Muscle of leg (tissue), 11 donors: Measurements from ENCODE around the gene MEX3A. TPM values are rescaled to one million over a fixed set of nuclear protein-coding genes. Genes with fewer than 3 reads are reported as not detected.

Experiments used
- DNase-seq: peaks from one replicate; pipeline ENCODE4 v3.0.0; 2013
- H3K27ac ChIP-seq: one replicate; pipeline ENCODE4 v1.5.1; 2013; ENCODE audit warnings: mild to moderate bottlenecking, low read length, control low read depth
- H3K27me3 ChIP-seq: one replicate; pipeline ENCODE4 v1.6.1; 2013; ENCODE audit warnings: low read length; ENCODE audit not compliant: control insufficient read depth, insufficient read depth
- H3K36me3 ChIP-seq: one replicate; pipeline ENCODE4 v1.6.1; 2013; ENCODE audit warnings: low read length; ENCODE audit not compliant: control insufficient read depth, insufficient read depth
- H3K4me1 ChIP-seq: one replicate; pipeline ENCODE4 v1.6.1; 2013; ENCODE audit warnings: low read length; ENCODE audit not compliant: control insufficient read depth, insufficient read depth
- H3K4me3 ChIP-seq: one replicate; pipeline ENCODE4 v1.5.1; 2013; ENCODE audit warnings: low read length, control low read depth
- H3K9me3 ChIP-seq: replicated peaks from 2 replicates; pipeline ENCODE4 v1.6.1; 2013; ENCODE audit warnings: low read depth, low read length; ENCODE audit not compliant: control insufficient read depth
- WGBS: methylation state at CpG from one replicate; pipeline ENCODE4 v1.1.5; 2013; ENCODE audit warnings: missing lambda C conversion rate; ENCODE audit not compliant: insufficient coverage; 5-methylcytosine and 5-hydroxymethylcytosine counted together
- polyA plus RNA-seq, 8 donors: library from polyadenylated mRNA; unstranded; fragments of 120-200 nt; gene quantifications; one replicate each; pipeline versions ENCODE4 v1.2.1 to v1.2.3, GENCODE V29; 2013; ENCODE audit warnings: inconsistent platforms in 1 of 8, low replicate concordance in 1 of 8; ENCODE audit not compliant: insufficient read length in 8 of 8, insufficient read depth in 1 of 8
- total RNA-seq: library from RNA; stranded (reverse); fragments of 120-200 nt; gene quantifications from one replicate; pipeline ENCODE4 v1.2.4, GENCODE V29; 2013

The MEX3A gene
- total and polyA plus RNA-seq, 9 donors, result 9.4 to 32.4 (median 25.5) TPM

DNA sequence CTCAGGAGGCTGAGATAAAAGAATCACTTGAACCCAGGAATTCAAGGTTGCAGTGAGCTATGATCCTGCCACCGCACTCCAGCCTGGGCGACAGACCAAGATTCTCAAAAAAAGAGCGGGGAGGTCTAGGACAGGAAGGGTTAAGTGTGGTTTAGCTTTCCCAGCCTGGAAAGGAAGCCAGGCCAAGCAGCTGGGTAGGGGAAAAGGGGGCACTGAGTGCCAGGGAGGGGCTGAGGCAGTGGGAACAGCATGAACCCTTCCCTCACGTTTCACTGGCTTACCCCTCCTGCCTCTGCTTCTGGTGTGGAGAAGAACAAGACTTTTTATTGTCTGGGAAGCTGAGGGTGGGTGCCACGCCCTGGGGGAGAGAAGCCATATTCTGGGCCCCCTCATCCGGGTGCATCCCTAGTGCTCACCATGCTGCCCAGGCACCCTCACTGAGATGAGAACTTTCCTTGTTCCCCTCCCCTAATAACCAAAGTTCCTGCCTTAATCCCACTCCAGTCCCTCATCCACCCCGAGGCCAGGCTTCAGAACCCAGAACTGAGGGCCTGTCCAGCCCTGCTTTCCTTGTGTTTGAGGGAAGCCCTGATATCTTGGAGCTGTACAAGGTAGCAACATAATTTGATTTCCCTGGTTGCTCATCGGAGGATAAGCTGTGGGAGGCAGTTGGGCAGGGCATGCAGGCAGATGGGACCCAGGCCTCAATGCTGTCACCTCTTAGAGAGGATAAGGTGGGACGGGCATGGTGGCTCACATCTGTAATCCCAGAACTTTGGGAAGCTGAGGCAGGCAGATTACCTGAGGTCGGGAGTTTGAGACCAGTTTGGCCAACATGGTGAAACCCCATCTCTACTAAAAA, 30.2 kb upstream of the MEX3A start:
- Histone ChIP-seq H3K27ac (peak overlapping the region; percentile 98), H3K4me3 (no peak overlapping the region), H3K4me1 (peaks cover 50% of the 10 kb centered on the region), H3K36me3 (peaks cover 4% of the 10 kb centered on the region), H3K9me3 (no peaks in the 10 kb centered on the region), H3K27me3 (no peaks in the 10 kb centered on the region)
- WGBS, result 70% methylated on average over 4 of the region's 10 CpGs
- peak; percentile 71 for DNase-seq

DNA sequence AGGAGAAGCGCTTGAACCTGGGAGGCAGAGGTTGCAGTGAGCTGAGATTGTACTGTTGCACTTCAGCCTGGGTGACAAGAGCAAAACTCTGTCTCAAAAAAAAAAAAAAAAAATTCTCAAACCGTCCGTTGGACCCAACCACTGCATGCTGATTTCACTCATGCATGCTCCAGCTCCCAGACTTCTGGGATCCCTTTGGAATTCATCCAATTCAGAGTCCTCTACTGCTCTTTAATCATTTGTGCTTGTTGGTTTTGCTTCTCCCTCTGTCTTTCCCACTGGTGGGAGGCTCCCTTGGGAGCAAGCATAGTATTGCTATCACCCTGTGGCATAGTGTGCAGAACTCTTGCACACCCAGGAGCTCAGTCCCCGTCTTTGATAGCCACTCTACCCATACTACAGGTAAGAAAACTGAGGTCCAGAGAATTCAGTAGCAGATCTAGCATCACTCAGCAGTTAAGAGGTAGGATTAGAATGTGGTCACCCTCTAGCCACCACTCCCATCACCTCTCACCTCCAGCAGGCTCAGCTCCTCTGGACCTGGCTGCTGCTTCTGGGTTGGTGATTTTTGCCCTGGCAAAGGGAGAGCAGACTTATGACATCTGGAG, 29.2 kb upstream of the MEX3A start:
- peak overlapping the region; percentile 98 for H3K27ac ChIP-seq
- no peaks in the 10 kb centered on the region for H3K27me3 ChIP-seq
- no peak for DNase-seq

DNA sequence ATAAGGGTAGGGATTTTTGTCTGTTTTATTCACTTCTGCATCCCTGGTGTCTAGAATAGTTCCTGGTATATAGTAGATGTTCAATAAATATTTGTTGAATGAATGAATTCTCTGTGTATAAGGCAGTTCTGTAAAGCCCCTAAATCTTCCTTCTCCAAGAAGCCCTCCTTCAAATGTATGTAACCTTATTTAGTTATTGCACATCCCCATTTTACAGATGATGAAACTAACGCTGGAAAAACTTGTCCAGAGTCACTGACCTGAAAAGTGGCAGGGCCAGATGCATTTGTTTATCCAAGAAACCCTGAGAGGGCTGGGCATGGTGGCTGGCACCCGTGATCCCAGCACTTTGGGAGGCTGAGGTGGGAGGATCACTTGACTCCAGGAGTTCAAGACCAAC, 28.0 kb upstream of the MEX3A start:
- H3K36me3 ChIP-seq, result no peaks in the 10 kb centered on the region
- H3K27me3 ChIP-seq, result no peaks in the 10 kb centered on the region
- no peaks in the 10 kb centered on the region for H3K9me3 ChIP-seq
- H3K4me1 ChIP-seq, result peaks cover 59% of the 10 kb centered on the region
- H3K27ac ChIP-seq, result no peak overlapping the region
- no peak overlapping the region for H3K4me3 ChIP-seq
- DNase-seq, result no peak
- WGBS, result 80% methylated on average over 1 of the region's 2 CpGs

More for the DNA sequence above, 29.2 kb upstream of the MEX3A start:
- WGBS, result 21% methylated on average over 2 of the region's 4 CpGs
- Histone ChIP-seq H3K36me3 (peaks cover 3% of the 10 kb centered on the region), H3K9me3 (no peaks in the 10 kb centered on the region), H3K4me1 (peaks cover 50% of the 10 kb centered on the region), H3K4me3 (no peak overlapping the region)

DNA sequence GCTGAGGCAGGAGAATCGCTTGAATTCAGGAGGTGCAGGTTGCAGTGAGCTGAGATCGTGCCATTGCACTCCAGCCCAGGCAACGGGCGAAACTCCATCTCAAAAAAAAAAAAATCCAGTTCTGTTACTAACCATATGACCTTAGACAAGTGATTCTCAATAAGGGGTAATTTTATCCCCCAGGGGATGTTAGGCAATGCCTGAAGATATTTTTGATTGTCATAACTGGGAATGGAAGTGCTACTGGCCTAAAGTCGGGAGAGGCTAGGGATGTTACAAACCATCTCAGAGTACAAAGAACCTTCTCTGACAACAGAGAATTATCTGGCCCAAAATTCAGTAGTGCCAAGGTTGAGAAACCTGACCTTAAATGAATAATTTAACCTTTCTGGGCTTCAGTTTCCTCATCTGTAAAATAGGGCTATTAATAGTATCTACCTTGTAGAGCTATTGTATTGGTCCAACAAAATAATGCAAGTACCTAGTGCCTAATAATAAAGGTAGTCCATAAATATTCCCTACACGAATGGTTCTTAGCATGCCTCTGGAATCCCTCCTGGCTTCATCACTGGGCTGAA, 26.5 kb upstream of the MEX3A start:
- Histone ChIP-seq H3K9me3 (no peaks in the 10 kb centered on the region), H3K27me3 (no peaks in the 10 kb centered on the region), H3K36me3 (no peaks in the 10 kb centered on the region), H3K27ac (no peak overlapping the region), H3K4me1 (peaks cover 67% of the 10 kb centered on the region), H3K4me3 (no peak overlapping the region)
- WGBS, result 100% methylated on average over 1 of the region's 6 CpGs
- no peak for DNase-seq

DNA sequence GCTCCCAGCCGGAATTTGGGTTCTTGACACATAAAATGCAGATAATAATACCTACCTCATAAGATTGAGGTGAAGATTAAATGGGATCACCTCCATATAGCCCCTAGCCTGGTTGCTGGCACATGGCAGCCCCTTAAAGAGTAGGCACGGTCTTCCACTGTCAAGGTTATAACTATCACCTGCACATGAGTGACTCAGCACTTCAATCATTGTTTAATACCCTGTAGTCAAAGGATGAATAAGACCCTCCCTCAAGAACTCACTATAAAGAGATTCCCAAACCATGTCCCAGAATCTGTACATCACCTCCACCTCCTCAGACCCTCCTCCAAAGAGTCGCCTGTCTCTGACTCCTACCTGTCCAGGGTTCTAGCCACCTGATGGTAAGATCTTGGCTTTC, 25.8 kb upstream of the MEX3A start:
- WGBS, result 83% methylated on average over 2 of the region's 3 CpGs
- H3K9me3 ChIP-seq, result no peaks in the 10 kb centered on the region
- DNase-seq, result no peak
- H3K27me3 ChIP-seq, result no peaks in the 10 kb centered on the region
- no peaks in the 10 kb centered on the region for H3K36me3 ChIP-seq
- H3K4me3 ChIP-seq, result no peak overlapping the region
- peaks cover 67% of the 10 kb centered on the region for H3K4me1 ChIP-seq
- H3K27ac ChIP-seq, result no peak overlapping the region

DNA sequence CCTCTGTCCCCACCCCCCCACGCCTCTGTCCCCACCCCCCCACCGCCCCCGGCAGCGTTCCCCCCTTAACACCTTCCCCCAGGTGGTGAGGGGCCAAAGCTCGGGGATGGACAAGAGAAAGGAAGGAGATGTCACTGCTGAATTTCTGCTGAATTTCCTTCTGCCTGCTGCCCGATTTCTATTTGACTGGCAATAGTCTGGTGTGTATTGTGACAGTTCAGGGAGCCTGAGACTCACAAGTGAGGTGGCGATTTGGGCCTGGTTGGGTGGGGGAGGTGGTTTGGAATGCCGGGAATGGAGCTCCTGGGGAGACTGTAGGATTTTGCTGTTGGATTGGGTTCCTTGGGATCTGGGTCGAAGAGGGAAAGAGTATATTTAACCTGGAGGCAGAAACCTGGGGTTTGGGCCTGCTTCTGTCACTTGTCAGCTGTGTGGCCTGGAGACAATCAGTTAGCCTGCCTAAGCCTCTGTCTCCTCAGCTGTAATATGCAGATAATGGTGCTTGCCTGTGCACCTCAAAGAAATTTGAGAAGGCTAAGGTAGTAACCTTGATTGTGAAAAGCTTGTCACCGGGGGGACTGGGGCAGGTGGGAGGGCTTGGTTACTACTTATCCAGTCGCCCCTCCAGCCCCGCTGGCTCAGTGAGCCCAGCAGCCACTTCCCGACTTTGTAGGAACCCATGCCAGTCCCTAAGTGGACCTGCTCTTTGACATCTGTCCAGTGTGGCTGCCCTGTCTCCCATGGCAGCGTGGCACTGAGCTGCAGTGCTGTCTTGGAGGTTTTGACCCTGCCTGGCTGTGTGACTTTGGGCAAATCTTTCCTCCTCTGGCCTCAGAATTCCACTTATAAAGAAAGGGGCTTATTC, 24.6 kb upstream of the MEX3A start:
- no peaks in the 10 kb centered on the region for H3K9me3 ChIP-seq
- no peaks in the 10 kb centered on the region for H3K27me3 ChIP-seq
- peak overlapping the region; percentile 97 for H3K27ac ChIP-seq
- peaks cover 67% of the 10 kb centered on the region for H3K4me1 ChIP-seq
- no peaks in the 10 kb centered on the region for H3K36me3 ChIP-seq
- WGBS, result 14% methylated on average over 7 of the region's 14 CpGs
- H3K4me3 ChIP-seq, result peak overlapping the region; percentile 9
- DNase-seq, result no peak

DNA sequence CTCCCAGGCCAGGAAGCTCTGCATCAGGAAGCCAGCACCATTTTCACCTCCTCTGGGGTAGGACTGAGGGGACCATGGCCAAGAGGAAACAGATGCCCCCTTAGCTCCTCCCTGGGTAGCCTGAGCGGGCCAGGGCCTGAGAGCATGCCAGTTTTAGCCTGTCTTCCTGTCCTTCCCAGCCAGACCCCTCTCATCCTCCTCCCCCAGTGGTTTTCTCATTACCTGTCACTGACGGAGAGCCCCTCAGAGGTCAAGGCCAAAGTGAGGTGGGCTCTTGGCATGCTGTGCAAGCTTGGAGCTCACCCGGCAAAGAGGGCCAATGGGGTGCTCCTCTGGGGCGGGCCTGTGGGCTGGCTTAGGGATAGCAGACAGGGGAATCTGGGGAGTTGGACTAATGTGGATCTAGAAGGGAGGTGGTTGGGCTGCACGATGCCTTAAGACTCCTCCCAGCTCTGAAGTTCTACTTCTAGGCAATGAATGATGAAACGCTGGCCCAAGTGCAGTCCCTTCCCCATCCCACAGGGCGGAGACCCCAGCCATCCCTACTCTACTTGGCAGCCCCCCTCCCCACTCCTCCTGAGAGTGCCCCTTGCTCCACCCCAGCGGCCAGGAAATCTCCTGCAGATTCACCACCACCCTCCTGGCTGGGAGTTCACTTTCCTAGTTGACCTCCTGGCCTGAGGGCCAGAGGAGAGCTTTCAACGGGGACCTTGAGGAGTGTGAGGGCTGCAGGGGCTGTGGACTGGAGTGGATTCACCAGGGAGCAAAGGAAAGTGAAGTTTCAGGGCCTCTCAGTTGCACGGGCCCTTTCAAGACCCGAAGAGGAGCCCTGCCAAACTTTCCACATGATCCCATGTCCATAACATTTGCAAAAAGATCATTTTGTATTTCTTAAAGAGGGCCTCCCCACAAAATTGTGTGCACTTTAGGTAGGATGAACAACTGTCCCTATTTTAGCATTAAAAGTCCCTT, 22.9 kb upstream of the MEX3A start:
- Histone ChIP-seq H3K9me3 (no peaks in the 10 kb centered on the region), H3K27ac (peak overlapping the region; percentile 97), H3K27me3 (no peaks in the 10 kb centered on the region), H3K4me1 (peaks cover 72% of the 10 kb centered on the region), H3K4me3 (peak overlapping the region; percentile 35), H3K36me3 (no peaks in the 10 kb centered on the region)
- peak; percentile 87 for DNase-seq
- WGBS, result 24% methylated on average over 6 of the region's 11 CpGs

DNA sequence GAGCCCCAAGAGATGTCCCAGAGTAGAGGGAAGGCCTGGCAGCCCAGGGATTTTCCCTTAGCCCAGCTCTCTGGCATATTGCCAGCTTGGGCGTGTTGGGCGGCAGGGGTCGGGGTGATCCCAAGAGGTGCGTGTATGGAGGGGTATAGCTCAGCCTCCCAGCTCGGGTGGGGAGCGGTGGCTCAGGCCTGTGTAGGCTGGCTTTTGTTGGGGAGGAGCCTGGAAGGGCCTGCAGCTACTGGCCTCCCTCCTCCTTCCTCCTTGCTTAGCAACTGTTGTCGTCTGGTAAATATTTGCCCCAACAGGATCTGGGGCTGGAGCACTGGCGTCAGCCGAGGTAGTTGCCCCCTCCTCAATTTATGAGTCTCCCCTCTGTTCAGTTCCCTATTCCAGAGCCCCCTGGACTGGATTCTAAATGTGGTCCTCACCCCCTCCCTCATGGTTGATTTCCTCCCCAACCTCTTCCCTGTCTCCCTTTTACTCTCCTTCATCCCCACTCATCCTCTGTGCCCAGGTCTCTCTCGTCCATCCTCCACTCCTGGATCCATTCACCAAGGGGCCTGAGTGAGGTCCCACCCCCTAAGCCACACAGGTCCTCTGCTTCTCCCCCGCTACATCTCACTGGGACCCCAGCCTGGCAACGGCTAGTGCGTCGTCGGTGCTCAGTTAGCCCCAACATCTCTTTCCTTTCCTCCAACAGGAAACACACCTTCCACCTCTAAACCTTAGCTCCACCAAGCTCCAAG, 22.0 kb upstream of the MEX3A start:
- H3K27ac ChIP-seq, result peak overlapping the region; percentile 97
- peaks cover 72% of the 10 kb centered on the region for H3K4me1 ChIP-seq
- no peaks in the 10 kb centered on the region for H3K27me3 ChIP-seq
- DNase-seq, result peak; percentile 98
- no peak overlapping the region for H3K4me3 ChIP-seq
- no peaks in the 10 kb centered on the region for H3K36me3 ChIP-seq
- 5% methylated on average over 10 of the region's 15 CpGs for whole genome bisulfite sequencing
- H3K9me3 ChIP-seq, result no peaks in the 10 kb centered on the region
